GM21367 (cell line): Measurements from ENCODE around the gene AARS1.
A peak's percentile ranks its signal among the peaks of the same experiment; 100 is the strongest.
"Not testable (repeated sequence)": the region's sequence is repeated elsewhere in the genome, so short reads cannot be mapped to it uniquely, and the experiment has no call there.

Experiments used
- ATAC-seq: cut with Tn5 transposase; IDR thresholded peaks from one replicate; pipeline ENCODE4 v1.9.1; 2021; ENCODE audit not compliant: unreplicated experiment

The AARS1 gene

DNA sequence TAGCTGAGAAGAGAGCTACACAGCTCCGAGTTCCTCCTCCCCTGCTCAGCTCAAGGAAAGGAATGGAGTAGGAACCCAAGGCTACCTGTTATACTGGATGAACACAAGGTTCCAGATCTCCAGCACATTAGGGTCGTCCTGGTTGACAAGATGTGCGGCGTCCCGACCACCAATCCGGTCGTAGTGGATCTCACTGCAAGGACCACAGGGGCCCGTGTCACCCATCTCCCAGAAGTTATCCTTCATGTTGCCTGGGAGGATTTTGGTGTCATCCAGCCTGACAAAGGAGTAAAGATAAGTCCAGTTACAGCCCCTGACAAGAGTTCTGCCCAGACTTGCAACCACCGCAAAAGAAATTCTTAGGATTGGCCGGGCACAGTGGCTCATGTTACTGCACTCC is 17.6 kb downstream of the AARS1 start:
- ATAC-seq: no peak

DNA sequence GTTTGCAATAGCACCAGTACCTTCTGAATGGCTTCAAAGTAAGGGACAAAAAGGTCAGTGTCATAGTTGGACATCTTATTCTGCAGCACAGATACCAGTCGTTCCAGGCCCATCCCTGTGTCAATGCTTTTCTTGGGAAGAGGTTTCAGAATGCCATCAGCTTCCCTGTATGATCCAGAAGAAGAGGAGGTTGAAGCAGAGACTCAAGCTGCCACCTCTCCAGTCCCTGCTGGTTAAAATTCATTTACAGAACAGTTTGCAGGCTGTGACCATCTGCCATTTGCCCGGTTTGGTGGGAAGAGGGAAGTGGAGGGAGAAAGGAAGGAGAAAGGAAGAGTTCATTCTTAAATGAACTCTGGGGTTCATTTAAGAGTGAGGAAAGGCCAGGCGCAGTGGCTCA is 19.1 kb downstream of the AARS1 start:
- no peak for ATAC-seq

DNA sequence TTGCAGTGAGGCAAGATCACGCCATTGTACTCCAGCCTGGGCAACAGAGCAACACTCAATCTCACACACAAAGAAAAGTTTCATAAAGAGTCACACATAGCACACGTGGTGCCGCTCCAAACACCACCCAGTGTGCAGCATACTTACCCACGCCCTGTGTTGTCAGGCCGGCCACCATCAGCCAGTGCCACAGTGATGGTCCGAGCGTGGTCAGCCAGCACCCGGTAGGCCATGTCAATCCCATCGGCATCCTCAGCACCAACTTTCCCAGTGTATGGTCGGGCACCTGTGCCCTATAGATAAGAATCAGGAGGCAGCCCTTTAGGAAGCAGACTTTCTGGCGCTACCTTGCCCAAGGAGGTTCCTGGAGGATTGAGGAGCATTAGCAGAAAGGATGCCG is 19.8 kb downstream of the AARS1 start:
- ATAC-seq: no peak

DNA sequence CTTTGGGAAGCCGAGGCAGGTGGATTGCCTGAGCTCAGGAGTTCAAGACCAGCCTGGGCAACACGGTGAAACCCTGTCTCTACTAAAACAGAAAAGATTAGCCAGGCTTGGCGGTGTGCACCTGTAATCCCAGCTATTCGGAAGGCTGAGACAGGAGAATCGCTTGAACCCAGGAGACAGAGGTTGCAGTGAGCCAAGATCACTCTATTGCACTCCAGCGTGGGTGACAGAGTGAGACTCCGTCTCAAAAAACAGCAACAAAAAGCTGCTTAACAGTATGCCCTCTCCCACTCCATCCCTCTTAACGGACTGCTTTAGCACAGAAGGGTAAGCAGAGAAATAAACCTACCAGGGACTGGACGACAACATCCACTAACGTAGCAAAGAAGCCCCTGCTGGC is 21.4 kb downstream of the AARS1 start:
- ATAC-seq: not testable (repeated sequence)

DNA sequence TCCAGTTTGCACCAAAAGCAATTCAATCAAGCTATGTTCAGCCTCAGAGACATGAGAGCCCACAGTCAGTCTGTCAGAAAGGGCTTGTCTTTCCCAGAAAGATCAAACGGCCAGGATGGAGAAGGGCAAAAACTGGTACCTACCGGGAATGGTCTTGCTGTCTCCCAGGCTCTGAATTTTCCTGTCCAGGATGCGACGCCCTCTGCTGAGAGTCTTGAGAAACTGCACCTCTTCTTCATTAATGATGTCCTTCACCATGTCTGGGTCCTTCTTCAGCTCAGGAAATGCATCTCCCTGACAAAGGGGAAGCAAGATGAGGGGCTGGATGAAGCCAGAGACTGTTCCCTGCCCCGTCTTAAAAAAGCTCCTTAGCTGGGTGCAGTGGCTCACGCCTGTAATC is 21.8 kb downstream of the AARS1 start:
- no peak for ATAC-seq

DNA sequence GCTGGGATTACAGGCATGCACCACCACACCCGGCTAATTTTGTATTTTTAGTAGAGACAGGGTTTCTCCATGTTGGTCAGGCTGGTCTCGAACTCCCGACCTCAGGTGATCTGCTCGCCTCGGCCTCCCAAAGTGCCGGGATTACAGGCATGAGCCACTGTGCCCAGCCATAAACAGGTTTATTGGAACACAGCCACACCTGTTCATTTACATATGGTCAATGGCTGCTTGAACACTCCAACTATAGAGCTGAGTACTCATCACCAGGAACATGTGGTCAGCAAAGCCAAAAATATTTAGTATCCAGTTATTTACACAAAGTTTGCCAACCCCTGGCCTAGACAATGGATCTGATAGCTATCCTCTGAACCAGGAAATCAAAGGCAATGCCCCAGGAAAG is 29.4 kb downstream of the AARS1 start:
- ATAC-seq: not testable (repeated sequence)

DNA sequence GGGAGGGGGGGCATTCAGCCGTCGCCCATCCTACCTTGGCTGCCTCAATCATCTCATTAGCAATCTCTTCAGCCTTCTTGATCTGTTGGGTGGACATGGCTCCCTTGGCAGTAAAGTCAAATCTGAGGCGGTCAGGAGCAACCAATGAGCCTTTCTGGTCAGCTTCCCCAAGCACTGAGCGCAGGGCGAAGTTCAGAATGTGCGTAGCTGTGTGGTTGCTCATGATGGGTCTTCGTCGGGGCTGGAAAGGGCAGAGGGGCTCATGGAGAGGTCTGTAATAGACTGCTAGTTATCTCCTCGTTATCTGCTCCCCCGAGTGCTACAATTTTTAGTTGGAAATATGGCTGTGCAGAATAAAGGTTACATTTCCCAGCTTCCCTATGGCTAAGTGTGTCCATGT is 30.4 kb downstream of the AARS1 start:
- ATAC-seq: no peak

DNA sequence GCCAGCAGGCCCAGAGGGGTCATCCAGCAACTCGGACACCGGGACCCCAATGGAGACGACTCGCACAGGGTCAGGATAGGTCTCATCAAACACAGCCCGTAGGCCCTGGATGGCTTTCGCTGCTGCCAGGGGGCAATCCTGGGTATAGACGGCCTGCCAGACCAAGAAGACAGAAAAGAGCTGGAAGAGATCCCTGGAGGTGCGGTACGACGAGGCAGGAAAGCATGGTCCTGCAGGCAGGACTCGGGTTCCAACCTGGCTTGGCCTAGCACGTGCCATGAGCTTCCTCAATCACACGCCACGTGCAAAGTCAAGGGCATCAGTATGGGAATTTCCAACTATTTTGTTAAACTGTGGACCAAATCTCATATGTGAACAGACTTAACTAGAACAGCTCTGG is 31.2 kb downstream of the AARS1 start:
- ATAC-seq: no peak

DNA sequence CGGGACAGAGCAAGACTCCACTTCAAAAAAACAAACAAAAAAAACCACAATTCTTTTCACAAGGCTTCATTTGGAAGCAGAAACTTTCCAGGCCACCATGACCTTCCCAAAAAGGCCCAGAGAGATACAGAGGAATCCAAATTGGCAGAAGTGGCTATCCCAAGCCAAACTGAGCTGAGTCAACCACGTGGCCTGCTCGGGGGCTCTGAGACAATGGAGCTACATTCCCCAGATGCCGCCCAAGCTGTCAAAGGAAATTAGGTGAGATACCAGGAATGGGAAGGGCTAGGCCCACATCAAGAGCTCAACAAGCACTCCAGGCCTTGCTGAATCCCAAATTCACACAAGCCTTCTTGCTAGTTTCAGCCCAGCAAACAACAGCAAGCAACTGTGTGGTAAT is 31.9 kb downstream of the AARS1 start:
- ATAC-seq: no peak

DNA sequence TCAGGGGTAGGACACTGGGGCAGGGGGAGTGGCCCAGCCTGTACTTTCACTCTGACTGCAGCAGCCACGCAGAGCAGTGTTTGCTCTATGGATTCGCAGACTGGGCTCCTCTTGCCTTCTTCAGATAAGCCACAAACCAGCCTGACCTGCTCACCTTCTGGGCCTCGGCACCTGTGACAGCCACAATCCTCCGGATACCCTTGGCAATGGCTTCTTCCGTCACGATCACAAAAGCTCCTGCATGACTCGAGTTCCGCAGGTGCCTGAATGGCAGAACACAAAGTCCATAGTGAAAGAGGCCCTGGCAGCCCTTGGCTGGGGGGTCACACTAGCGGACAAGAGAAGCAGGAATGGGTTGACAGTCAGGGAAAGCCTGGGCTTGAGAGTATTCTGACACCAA is 33.7 kb downstream of the AARS1 start:
- ATAC-seq: no peak

DNA sequence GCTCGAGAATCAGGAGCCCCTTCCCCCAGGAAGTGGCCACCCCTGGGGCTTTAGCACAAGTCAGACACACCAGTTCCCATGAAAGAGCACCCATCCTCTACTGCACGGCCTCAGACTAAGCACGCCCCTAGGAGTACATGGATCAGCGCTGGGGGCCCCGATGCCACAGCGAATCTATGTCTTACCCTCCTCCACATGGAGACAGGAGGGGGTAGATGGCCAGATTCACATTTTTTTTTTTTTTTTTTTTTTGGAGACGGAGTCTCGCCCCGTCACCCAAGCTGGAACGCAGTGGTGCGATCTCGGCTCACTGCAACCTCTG is 34.4 kb downstream of the AARS1 start:
- ATAC-seq: no peak

DNA sequence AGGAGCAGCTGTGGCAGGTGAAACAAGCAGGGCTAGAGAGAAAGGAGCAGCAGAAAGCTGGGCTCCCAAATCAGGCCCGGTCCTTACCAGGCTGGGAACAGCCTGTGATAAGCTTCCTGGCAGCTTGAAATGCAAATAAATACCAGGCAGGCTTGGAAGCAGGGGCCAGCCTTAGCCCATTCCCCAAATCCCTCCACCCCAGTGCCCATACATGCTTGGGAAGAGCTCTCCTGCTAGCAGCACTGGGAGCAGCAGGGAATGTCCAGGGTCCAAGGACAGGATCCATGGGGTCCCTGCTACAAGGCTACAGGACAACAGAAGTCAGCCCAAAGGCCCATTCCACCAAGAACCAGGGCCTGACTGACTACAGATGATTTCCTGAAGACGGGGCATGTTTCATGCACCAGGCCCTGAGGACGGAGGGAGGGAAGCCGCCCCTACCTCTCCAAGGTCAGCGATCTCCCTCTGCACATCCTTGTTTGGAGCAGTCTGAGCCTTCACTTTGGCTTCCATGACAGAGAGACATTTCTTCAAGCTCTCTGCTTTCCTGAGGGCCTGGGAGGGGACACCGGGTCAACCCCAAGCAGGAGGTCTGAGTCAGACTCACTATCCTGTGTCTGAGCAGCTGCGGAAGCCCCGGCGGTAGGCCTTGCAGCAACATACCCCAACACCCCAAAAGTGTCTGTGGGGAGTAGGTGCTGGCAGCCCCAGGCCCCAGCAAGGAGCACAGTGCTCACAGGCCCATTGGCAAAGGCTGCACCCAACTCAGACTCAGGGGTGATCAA is 34.9 kb downstream of the AARS1 start:
- ATAC-seq: no peak

DNA sequence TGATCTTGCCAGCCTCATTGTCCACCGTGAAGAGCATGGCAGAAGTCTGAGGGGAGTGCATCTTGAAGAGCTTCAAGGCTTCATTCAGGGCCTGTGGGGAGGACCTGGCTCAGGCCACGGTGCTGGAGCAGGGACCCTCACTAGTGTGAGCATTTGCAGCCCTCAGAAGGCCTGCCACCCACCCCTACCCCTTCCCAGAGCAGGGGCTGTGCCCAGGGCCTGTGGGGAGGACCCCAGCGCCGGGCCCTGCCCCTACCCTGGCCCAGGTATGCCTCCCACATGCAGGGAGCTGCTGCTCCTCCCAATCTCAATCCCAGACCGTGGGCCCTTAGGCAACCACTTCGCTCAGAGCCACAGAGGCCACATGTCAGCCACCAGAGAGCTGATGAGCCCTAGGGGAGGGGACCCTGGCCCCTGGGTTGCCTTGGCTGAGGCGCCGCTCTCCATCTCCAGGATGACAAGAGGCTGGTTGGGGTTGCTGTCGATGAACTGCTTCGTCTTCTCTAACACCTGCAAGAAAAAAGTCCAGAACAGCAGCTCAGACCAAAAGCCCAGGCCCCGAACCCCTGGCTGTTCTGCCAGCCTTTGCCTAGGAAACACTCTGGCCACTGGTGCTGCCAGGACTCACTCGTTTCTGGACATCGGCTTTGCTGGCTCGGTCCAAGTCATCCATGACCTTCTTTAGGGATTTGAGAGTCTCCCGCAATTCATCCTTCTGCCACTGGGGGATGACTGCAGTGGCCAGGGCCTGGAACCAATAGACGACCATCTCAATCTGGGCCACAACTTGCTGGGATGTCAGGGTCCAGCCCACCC is 35.8 kb downstream of the AARS1 start:
- no peak for ATAC-seq

DNA sequence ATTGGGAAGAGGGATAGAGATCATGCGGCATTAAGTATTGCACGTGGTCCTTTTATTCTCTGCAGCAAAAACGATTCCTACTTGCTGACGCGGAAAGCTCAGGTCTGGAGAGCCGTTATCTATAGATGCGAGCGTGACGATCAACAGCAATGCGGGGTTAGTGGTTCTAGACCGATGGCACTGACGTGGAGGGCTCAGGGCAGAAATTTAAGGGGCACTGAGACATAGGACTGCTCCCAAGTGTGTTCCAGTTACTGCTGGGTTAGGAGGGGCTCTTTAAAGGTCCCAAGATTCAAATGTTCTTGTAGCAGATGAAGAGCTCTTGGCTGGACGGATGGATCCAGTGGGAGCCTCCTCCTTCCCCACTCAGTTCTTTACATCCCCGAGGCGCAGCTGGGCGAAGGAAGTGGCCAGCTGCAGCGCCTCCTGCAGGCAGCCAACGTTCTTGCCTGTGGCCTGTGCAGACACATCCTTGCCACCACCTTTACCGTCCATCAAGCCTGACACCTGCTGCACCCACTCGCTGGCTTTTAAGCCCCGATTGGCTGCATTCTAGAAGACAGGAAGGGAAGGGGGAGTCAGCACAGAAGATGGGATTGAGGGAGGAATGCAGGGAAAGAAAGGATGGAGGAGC is 36.8 kb downstream of the AARS1 start:
- ATAC-seq: no peak

DNA sequence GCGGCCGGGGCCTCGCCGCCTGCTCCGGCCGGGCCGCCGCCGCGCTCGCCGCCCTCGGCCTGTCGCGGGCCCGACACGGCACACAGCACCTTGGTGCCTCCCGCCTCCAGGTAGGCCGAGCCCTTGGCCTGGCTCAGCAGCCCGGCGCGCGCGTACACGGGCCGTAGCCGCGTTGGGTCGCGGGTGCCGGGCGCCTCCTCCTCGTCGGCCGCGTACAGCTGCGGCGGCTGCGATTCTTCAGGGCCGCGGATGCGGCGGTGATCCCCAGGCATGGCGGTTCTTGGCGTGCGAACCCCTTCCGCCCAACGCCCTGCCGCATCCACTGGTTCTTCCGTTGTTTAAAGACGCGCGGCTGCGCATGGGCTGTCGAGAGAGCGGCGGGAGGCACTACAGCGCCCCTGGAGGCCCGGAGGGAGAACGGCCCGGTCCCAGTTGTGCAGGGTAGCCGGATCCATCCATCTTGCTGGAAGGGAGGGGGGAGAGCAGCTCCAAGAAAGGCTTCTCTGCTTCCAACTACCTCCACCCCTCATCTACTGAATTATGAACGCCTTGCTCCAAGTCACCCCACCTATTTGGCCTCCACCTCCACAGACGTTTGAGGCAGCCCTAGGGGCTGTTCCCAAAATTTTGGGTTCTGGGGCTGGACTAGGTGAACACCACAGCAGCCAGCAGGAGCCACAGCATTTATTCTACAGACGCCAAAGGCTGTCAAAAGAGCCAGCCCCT is 37.5 kb downstream of the AARS1 start, which contains the start of gene EXOSC6:
Gene EXOSC6 (minus strand): TSS at position 312 of the 726 bp plus-strand sequence. CDS start 40 bp downstream, at position 272.
- ATAC-seq: peak; percentile 72

DNA sequence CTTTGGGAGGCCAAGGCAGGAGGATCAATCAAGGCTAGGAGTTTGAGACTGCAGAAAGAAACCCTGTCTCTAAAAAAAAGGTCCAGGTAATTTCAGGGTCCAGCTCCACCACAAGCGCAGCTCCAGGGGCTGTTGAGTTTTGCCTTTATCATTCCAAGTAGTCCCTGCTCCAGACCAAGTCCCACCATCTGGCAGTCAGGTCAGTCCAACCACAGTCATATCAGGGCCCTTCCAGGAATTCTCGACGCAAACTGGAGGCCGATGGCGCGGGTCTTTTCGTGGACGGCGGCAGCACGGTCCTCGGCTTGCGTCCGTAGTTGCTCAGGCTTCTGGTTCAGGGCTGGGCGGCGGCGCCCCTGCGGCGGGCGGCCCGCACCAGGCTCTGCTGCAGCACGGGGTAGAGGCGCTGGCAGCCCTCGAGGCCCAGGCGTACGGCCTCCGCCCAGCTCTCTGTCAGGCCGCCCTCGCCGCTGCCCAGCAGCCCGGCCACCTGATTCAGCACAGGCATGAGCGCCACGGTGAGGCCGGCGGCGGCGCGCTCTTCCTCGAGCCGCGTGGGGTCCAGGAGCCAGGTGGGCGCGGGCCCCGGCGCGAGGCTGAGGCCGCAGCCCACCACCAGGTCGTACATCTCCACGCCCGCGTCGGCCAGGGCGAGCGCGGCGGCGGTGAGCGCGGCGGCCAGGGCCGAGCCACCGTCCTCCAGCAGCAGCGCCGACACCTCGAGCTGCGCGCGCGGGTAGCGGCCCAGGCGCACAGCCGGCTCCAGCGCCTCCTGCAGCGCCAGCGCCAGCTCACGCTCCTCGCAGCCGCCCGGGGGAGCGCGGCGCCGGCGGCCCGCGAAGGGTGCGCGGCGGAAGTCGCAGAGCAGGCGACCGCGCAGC is 38.3 kb downstream of the AARS1 start:
- peak; percentile 42 for ATAC-seq

DNA sequence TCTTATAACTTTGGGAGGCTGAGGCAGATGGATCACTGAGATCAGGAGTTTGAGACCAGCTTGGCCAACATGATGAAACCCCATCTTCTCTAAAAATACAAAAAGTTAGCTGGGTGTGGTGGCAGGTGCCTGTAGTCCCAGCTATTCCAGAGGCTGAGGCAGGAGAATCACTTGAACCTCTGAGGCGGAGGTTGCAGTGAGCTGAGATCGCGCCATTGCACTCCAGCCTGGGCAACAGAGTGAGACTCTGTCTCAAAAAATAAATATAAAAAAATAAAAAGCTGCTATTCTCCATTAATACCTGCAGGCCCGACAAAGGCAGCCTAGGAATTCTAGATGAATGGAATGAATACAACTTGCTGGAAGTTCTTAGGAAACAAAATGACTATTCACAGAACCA is 39.6 kb downstream of the AARS1 start:
- ATAC-seq: not testable (repeated sequence)

DNA sequence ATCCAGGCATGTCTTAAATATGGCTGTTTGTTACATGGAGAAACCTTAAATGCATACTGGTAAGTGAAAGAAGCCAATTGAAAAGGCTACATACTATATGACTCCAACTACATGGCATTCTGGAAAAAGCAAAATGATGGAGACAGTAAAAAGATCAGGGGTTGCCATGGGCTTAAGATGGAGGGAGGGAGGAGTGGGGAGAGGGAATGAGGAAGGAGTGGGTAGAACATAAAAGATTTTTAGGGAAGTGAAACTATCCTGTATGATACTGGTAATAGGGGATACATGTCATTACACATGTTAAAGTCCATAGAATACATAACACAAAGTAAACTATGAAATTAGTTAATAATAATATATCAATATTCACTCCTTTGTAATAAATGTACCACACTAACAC is 50.5 kb downstream of the AARS1 start:
- not testable (repeated sequence) for ATAC-seq

DNA sequence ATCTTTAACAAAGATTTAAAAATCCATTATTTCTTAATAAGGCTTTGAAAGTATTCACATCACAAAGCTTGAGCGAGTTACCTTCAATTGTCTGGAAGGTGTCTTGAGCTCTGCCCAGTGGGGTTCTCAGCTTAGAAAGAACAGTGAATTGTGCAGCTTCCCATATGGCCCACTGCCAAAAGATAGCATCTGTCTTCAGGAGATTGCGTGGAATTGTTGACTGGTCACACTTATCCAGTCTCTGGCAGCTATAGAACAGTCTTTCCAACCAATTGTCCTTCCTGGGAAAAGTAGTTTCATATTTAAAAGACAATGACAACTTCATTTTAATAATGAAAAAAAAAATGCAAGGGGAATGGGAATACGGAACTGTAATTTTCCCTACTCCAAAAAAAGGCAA is 57.5 kb downstream of the AARS1 start:
- ATAC-seq: not testable (repeated sequence)

DNA sequence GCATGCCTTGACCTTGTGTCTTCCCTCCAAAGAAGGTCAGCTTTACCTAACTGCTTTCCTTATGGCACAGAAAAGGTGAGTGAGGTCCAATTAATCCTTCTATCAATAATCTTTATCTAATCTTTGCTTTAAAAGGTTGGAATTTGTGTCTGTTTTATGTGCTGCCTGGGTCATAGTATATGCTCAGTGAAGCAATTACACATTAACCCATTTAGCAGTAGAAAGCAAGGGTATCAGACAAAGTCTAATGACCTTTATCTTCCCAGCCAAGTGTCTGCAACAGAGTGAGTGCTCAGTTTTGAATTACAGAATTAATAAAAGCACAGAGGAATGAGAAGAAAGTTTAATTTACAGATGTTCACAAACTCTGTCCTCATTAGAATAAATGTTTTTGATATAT is 63.3 kb downstream of the AARS1 start:
- ATAC-seq: not testable (repeated sequence)
